ENCODE measurements around the gene MXD4.

MXD4 gene

GRCh38 chr4:2297606-2298531 is 36.0 kb upstream of the MXD4 start:
- H3K4me1 Mint-ChIP-seq, result peaks cover 15% of the 10 kb centered on the region
- no peak overlapping the region for H3K4me3 Mint-ChIP-seq
- peak overlapping the region; percentile 58 for H3K27ac Mint-ChIP-seq
- H3K36me3 Mint-ChIP-seq, result no peaks in the 10 kb centered on the region
- peak; percentile 67 for ATAC-seq
- no peaks in the 10 kb centered on the region for H3K27me3 Mint-ChIP-seq
- peaks cover 3% of the 10 kb centered on the region for H3K9me3 Mint-ChIP-seq

- Mint-ChIP-seq H3K27me3 (no peaks in the 10 kb centered on the region), H3K4me3 (no peak overlapping the region), H3K27ac (peak overlapping the region; percentile 58), H3K36me3 (no peaks in the 10 kb centered on the region), H3K4me1 (peaks cover 15% of the 10 kb centered on the region), H3K9me3 (peaks cover 3% of the 10 kb centered on the region)
- no peak for ATAC-seq
Measured at GRCh38 chr4:2296631-2297601, 35.0 kb upstream of the MXD4 start.

GRCh38 chr4:2295900-2296442 is 34.1 kb upstream of the MXD4 start:
- Mint-ChIP-seq H3K4me1 (peaks cover 22% of the 10 kb centered on the region), H3K4me3 (no peak overlapping the region), H3K27me3 (no peaks in the 10 kb centered on the region), H3K9me3 (peaks cover 3% of the 10 kb centered on the region), H3K27ac (no peak overlapping the region), H3K36me3 (no peaks in the 10 kb centered on the region)
- ATAC-seq, result no peak

- H3K27me3 Mint-ChIP-seq, result no peaks in the 10 kb centered on the region
- ATAC-seq, result no peak
- H3K9me3 Mint-ChIP-seq, result peaks cover 3% of the 10 kb centered on the region
- no peak overlapping the region for H3K4me3 Mint-ChIP-seq
- no peak overlapping the region for H3K27ac Mint-ChIP-seq
- peaks cover 27% of the 10 kb centered on the region for H3K4me1 Mint-ChIP-seq
- H3K36me3 Mint-ChIP-seq, result no peaks in the 10 kb centered on the region
Measured at GRCh38 chr4:2295500-2295899, 33.6 kb upstream of the MXD4 start.

- peaks cover 28% of the 10 kb centered on the region for H3K4me1 Mint-ChIP-seq
- peaks cover 3% of the 10 kb centered on the region for H3K9me3 Mint-ChIP-seq
- no peak overlapping the region for H3K27ac Mint-ChIP-seq
- ATAC-seq, result no peak
- no peaks in the 10 kb centered on the region for H3K36me3 Mint-ChIP-seq
- no peak overlapping the region for H3K4me3 Mint-ChIP-seq
- H3K27me3 Mint-ChIP-seq, result no peaks in the 10 kb centered on the region
Measured at GRCh38 chr4:2292646-2293108, 30.8 kb upstream of the MXD4 start.

- H3K27me3 Mint-ChIP-seq, result no peaks in the 10 kb centered on the region
- no peak overlapping the region for H3K4me3 Mint-ChIP-seq
- peak overlapping the region; percentile 70 for H3K27ac Mint-ChIP-seq
- peaks cover 3% of the 10 kb centered on the region for H3K9me3 Mint-ChIP-seq
- peaks cover 21% of the 10 kb centered on the region for H3K4me1 Mint-ChIP-seq
- H3K36me3 Mint-ChIP-seq, result no peaks in the 10 kb centered on the region
- no peak for ATAC-seq
Measured at GRCh38 chr4:2291705-2292645, 30.1 kb upstream of the MXD4 start.

- H3K9me3 Mint-ChIP-seq, result peaks cover 3% of the 10 kb centered on the region
Measured at GRCh38 chr4:2290974-2291704, 29.2 kb upstream of the MXD4 start.

GRCh38 chr4:2290488-2290887 is 28.6 kb upstream of the MXD4 start:
- Mint-ChIP-seq H3K4me3 (no peak overlapping the region), H3K36me3 (no peaks in the 10 kb centered on the region), H3K9me3 (peaks cover 3% of the 10 kb centered on the region), H3K4me1 (peaks cover 20% of the 10 kb centered on the region), H3K27ac (peak overlapping the region; percentile 70), H3K27me3 (no peaks in the 10 kb centered on the region)
- ATAC-seq, result no peak

More at GRCh38 chr4:2290974-2291704, 29.2 kb upstream of the MXD4 start:
- Mint-ChIP-seq H3K4me3 (peak overlapping the region; percentile 66), H3K27me3 (no peaks in the 10 kb centered on the region), H3K4me1 (peaks cover 20% of the 10 kb centered on the region), H3K27ac (peak overlapping the region; percentile 70), H3K36me3 (no peaks in the 10 kb centered on the region)
- peak; percentile 82 for ATAC-seq

GRCh38 chr4:2289955-2290333 is 28.0 kb upstream of the MXD4 start:
- H3K4me1 Mint-ChIP-seq, result peaks cover 20% of the 10 kb centered on the region
- no peaks in the 10 kb centered on the region for H3K36me3 Mint-ChIP-seq
- H3K27me3 Mint-ChIP-seq, result no peaks in the 10 kb centered on the region
- H3K27ac Mint-ChIP-seq, result no peak overlapping the region
- H3K9me3 Mint-ChIP-seq, result peaks cover 3% of the 10 kb centered on the region
- H3K4me3 Mint-ChIP-seq, result no peak overlapping the region
- no peak for ATAC-seq

- H3K4me1 Mint-ChIP-seq, result peaks cover 20% of the 10 kb centered on the region
- H3K4me3 Mint-ChIP-seq, result no peak overlapping the region
- no peak overlapping the region for H3K27ac Mint-ChIP-seq
- H3K9me3 Mint-ChIP-seq, result peaks cover 3% of the 10 kb centered on the region
- no peak for ATAC-seq
- no peaks in the 10 kb centered on the region for H3K36me3 Mint-ChIP-seq
- H3K27me3 Mint-ChIP-seq, result no peaks in the 10 kb centered on the region
Measured at GRCh38 chr4:2289311-2289954, 27.5 kb upstream of the MXD4 start.

- Mint-ChIP-seq H3K4me3 (no peak overlapping the region), H3K27me3 (no peaks in the 10 kb centered on the region), H3K36me3 (no peaks in the 10 kb centered on the region), H3K4me1 (peaks cover 20% of the 10 kb centered on the region), H3K9me3 (peaks cover 2% of the 10 kb centered on the region), H3K27ac (no peak overlapping the region)
- no peak for ATAC-seq
Measured at GRCh38 chr4:2288051-2288541, 26.2 kb upstream of the MXD4 start.

- no peaks in the 10 kb centered on the region for H3K27me3 Mint-ChIP-seq
- H3K9me3 Mint-ChIP-seq, result peaks cover 2% of the 10 kb centered on the region
- ATAC-seq, result no peak
- H3K4me1 Mint-ChIP-seq, result peaks cover 20% of the 10 kb centered on the region
- no peak overlapping the region for H3K4me3 Mint-ChIP-seq
- no peaks in the 10 kb centered on the region for H3K36me3 Mint-ChIP-seq
- no peak overlapping the region for H3K27ac Mint-ChIP-seq
Measured at GRCh38 chr4:2287594-2287915, 25.6 kb upstream of the MXD4 start.

- ATAC-seq, result no peak
- Mint-ChIP-seq H3K27ac (no peak overlapping the region), H3K36me3 (no peaks in the 10 kb centered on the region), H3K9me3 (peaks cover 2% of the 10 kb centered on the region), H3K4me1 (peaks cover 25% of the 10 kb centered on the region), H3K27me3 (no peaks in the 10 kb centered on the region), H3K4me3 (no peak overlapping the region)
Measured at GRCh38 chr4:2286904-2287593, 25.1 kb upstream of the MXD4 start.
